Muscle layer of duodenum (tissue), 2 donors: ENCODE results near the gene APC.
A peak's percentile ranks its signal among the peaks of the same experiment; 100 is the strongest.

Source experiments
- H3K27ac ChIP-seq: one replicate; pipeline ENCODE4 v1.7.0; 2013; ENCODE audit warnings: mild to moderate bottlenecking, low read length
- H3K27me3 ChIP-seq: one replicate; pipeline ENCODE4 v1.7.0; 2013; ENCODE audit warnings: low read depth, mild to moderate bottlenecking, control low read depth, low read length
- H3K36me3 ChIP-seq, 2 donors: one replicate each; pipeline ENCODE4 v1.7.0; 2013; ENCODE audit warnings: low read length in 2 of 2, control low read depth in 1 of 2, mild to moderate bottlenecking in 1 of 2; ENCODE audit not compliant: insufficient read depth in 2 of 2, control insufficient read depth in 1 of 2
- H3K4me1 ChIP-seq, 2 donors: one replicate each; pipeline ENCODE4 v1.7.0; 2013; ENCODE audit warnings: low read length in 2 of 2, mild to moderate bottlenecking in 2 of 2, control low read depth in 1 of 2, moderate library complexity in 1 of 2; ENCODE audit not compliant: insufficient read depth in 2 of 2, control insufficient read depth in 1 of 2
- H3K4me3 ChIP-seq, 2 donors: one replicate each; pipeline ENCODE4 v1.7.0; 2013; ENCODE audit warnings: low read length in 2 of 2, low read depth in 1 of 2, mild to moderate bottlenecking in 1 of 2
- H3K9me3 ChIP-seq, 2 donors: one replicate each; pipeline ENCODE4 v1.7.0; 2013; ENCODE audit warnings: low read length in 2 of 2, control low read depth in 1 of 2, mild to moderate bottlenecking in 1 of 2; ENCODE audit not compliant: control insufficient read depth in 1 of 2
- donor health status: healthy.

Gene APC

DNA sequence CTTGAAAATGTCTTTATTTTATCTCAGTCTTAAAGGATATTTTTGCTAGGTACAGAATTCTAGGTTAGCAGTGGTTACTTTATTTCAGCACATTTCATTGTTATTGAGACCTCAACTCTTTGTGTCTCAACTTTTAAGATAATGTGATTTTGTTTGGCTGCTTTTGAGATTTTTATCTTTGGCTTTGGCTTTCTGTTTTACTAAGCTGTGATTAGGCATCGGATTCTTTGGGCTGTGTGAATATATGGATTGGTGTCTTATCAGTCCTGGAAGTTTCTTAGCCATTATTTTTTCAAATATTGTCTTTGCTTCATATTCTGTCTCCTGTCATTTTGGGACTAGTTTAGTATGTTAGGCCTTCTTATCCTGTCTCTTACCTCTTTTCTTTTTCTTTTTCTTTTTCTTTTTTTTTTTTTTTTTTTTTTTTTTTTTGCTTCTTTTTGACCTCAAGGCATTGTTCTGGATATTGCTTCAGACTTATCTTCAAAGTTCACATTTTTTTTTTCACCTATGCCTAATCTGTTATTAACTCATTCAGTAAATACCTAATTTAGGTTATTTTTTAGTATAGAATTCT lies 20.1 kb upstream of the APC start:
- Histone ChIP-seq H3K4me3 (no peak overlapping the region), H3K9me3 (no peaks in the 10 kb centered on the region), H3K27ac (no peak overlapping the region), H3K36me3 (no peaks in the 10 kb centered on the region), H3K4me1 (peaks cover 0 to 18% of the 10 kb centered on the region in 2 donors), H3K27me3 (no peaks in the 10 kb centered on the region)

DNA sequence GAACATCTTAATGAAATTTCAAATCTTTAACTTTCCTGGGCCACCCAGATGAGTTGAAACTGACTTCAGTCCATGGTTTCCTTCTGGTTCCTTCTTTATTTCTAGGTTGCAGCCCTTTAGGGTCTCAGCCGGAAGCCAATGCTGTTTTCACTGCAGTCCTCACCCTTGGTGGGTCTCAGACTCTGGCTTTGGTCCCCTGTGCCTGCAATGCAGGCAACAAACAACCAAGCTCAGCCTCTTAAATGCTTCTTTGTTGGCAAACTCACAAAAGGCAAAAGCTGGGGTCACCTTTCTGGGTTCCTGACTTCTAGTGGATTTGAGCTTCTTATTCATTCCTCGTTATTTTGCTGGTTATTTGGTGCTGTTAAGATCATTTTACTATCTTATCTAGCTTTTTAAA lies 19.3 kb upstream of the APC start:
- Histone ChIP-seq H3K27me3 (no peaks in the 10 kb centered on the region), H3K9me3 (no peaks in the 10 kb centered on the region)

DNA sequence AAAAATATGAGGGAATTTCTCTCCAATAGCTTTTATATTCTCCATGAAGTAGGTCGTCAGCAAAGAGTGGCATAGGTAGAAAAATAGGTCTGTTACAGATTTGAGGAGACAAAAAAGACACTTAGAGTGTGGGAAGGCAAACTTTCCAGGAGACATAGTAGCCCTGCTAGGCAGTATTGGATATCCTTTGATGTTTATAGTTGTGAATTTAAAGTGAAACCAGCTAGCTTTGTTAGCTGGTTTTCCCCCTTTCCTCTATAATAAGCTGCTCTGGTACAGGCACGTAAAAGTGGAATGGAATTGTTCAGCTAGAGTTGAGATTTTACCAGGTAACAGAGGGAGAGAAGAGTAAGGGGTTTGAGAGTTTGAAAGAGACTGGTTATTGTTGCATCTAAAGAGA lies 17.1 kb upstream of the APC start:
- H3K36me3 ChIP-seq, result no peaks in the 10 kb centered on the region
- H3K4me3 ChIP-seq, result no peak overlapping the region
- no peaks in the 10 kb centered on the region for H3K9me3 ChIP-seq
- peaks cover 0 to 11% of the 10 kb centered on the region in 2 donors for H3K4me1 ChIP-seq
- no peak overlapping the region for H3K27ac ChIP-seq
- H3K27me3 ChIP-seq, result no peaks in the 10 kb centered on the region

More for the DNA sequence above, 19.3 kb upstream of the APC start:
- Histone ChIP-seq H3K27ac (no peak overlapping the region), H3K36me3 (no peaks in the 10 kb centered on the region), H3K4me1 (peaks cover 0 to 14% of the 10 kb centered on the region in 2 donors), H3K4me3 (no peak overlapping the region)

DNA sequence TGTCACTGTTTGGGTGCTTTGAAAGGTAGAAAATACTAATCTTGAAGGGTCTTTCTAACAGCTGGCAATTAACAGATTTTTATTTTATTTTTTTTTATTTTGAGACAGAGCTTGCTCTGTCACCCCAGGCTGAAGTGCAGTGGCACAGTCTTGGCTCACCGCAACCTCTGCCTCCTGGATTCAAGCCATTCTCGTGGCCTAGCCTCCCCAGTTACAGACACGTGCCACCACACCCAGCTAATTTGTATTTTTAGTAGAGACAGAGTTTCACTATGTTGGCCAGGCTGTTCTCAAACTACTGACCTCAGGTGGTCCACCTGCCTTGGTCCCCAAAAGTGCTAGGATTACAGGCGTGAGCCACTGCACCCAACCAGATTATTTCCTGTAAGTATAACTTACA lies 12.8 kb upstream of the APC start:
- Histone ChIP-seq H3K9me3 (no peaks in the 10 kb centered on the region), H3K4me1 (peaks cover 0 to 4% of the 10 kb centered on the region in 2 donors), H3K4me3 (no peak overlapping the region), H3K36me3 (no peaks in the 10 kb centered on the region), H3K27ac (no peak overlapping the region), H3K27me3 (no peaks in the 10 kb centered on the region)

DNA sequence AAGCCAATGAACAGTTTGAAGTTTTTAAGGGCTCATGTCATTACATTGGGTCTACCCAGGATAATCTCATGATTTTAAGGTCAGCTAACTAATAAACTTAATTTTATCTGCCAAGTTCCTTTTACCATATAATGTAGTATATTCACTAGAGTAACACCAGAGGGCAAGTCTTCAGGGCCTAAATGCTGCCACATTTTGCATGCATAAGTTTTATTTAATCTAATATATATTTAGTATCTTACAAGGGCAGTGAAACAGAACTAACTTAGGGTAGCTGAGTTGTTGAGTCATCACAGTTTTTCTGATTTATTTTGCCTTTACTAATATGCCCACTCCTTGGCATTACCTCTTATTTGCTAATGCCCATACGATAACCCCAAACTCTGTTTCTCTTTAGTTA lies 8.1 kb upstream of the APC start:
- H3K36me3 ChIP-seq, result no peaks in the 10 kb centered on the region
- no peak overlapping the region for H3K27ac ChIP-seq
- no peak overlapping the region for H3K4me3 ChIP-seq

DNA sequence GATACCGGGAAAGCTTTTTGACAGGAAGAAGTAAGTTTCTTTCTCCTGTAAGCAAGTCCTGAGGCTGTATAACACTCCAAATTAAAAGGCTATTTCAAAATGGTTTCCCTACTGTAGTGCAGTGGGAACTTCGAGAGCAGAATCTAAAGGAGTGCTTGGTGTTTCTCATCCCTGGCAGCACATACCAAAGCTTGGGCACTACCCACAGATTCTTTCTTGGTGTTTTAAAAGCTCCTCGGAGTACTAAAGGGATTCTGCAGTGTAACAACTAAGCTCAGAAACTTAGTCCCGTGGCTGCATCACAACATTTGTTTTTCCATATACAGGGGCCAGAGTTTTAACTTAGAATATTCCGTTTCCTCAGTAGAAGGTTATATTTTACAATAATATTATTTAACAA lies 5.6 kb upstream of the APC start:
- Histone ChIP-seq H3K4me3 (no peak overlapping the region), H3K27ac (no peak overlapping the region), H3K27me3 (no peaks in the 10 kb centered on the region), H3K9me3 (no peaks in the 10 kb centered on the region), H3K4me1 (no peaks in the 10 kb centered on the region), H3K36me3 (no peaks in the 10 kb centered on the region)

More for the DNA sequence above, 8.1 kb upstream of the APC start:
- no peaks in the 10 kb centered on the region for H3K9me3 ChIP-seq
- H3K4me1 ChIP-seq, result no peaks in the 10 kb centered on the region
- no peaks in the 10 kb centered on the region for H3K27me3 ChIP-seq

DNA sequence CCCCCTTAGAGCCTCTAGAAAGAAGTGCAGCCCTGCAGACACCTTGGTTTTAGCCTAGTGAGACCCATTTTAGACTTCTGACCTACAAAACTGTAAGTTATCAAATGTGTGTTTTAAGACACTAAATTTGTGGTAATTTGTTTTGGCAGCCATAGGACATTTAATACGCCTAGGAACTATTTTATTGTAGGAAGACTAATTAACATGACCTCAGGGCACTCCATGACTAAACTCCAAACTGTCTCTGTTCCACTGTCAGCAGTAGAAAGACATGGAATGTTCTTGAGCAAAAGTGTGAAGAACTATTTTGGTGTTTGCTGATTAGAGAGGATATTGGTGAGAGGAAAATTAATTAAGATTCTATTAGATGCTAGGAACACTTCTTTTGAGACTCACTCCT lies 4.1 kb upstream of the APC start:
- Histone ChIP-seq H3K4me3 (no peak overlapping the region), H3K4me1 (no peaks in the 10 kb centered on the region), H3K9me3 (no peaks in the 10 kb centered on the region), H3K27me3 (no peaks in the 10 kb centered on the region), H3K36me3 (no peaks in the 10 kb centered on the region), H3K27ac (no peak overlapping the region)

GRCh38 chr5:112734597-112734996 lies 3.1 kb upstream of the APC start:
- Histone ChIP-seq H3K27me3 (no peaks in the 10 kb centered on the region), H3K4me3 (no peak overlapping the region), H3K27ac (no peak overlapping the region), H3K36me3 (no peaks in the 10 kb centered on the region), H3K4me1 (peaks cover 0 to 5% of the 10 kb centered on the region in 2 donors), H3K9me3 (no peaks in the 10 kb centered on the region)

- Histone ChIP-seq H3K27me3 (no peaks in the 10 kb centered on the region), H3K27ac (no peak overlapping the region), H3K9me3 (no peaks in the 10 kb centered on the region), H3K4me1 (peaks cover 0 to 5% of the 10 kb centered on the region in 2 donors), H3K36me3 (no peaks in the 10 kb centered on the region), H3K4me3 (no peak overlapping the region)
Observed at GRCh38 chr5:112735702-112736101, 2.0 kb upstream of the APC start.

- Histone ChIP-seq H3K9me3 (no peaks in the 10 kb centered on the region), H3K27ac (peak overlapping the region; percentile 81), H3K4me1 (peaks cover 0 to 5% of the 10 kb centered on the region in 2 donors), H3K27me3 (no peaks in the 10 kb centered on the region), H3K36me3 (no peaks in the 10 kb centered on the region), H3K4me3 (peak overlapping the region; percentile 84)
Observed at GRCh38 chr5:112737070-112737462, 619 bp upstream of the APC start.

DNA sequence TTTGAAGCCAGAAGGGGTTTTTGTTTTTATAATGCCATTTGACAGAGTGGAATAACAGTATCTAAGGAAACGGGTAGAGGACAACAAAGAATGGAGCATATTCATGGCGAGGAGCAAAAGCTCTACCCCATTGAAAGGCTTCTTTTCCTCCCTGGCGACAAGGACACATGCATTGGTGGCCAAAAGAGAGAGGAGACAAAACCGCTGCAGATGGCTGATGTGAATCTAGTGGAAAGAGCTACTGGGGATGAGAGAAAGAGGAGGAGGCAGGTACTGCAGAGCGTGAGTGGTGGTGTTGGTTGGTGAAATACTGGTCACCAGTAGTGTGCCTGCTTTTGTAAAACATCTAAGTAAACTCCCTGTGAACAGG lies 491 bp downstream of the APC start:
- Histone ChIP-seq H3K27ac (peak overlapping the region; percentile 81), H3K4me3 (peak overlapping the region; percentile 84), H3K9me3 (no peaks in the 10 kb centered on the region), H3K27me3 (no peaks in the 10 kb centered on the region), H3K4me1 (peaks cover 0 to 5% of the 10 kb centered on the region in 2 donors), H3K36me3 (no peaks in the 10 kb centered on the region)

- H3K36me3 ChIP-seq, result no peaks in the 10 kb centered on the region
- no peak overlapping the region for H3K27ac ChIP-seq
- peaks cover 0 to 5% of the 10 kb centered on the region in 2 donors for H3K4me1 ChIP-seq
- no peaks in the 10 kb centered on the region for H3K9me3 ChIP-seq
- no peaks in the 10 kb centered on the region for H3K27me3 ChIP-seq
- no peak overlapping the region for H3K4me3 ChIP-seq
Observed at GRCh38 chr5:112742424-112742823, 4.7 kb downstream of the APC start.
